KBM-7 (cell line): ENCODE results near the gene TRAF3.
"Not testable (repeated sequence)": the region's sequence is repeated elsewhere in the genome, so short reads cannot be mapped to it uniquely, and the experiment has no call there.

Experiments used
- DNase-seq: peaks from one replicate; pipeline ENCODE4 v3.0.0-alpha.2; 2015
- in situ Hi-C: fragments of 300-500 bp; cut with MboI; formaldehyde crosslinking; loops from 2 replicates; pipeline ENCODE4 v1.14.3; 2020; ENCODE audit warnings: low sequenced_read_pairs, low pct_unique_long_range_greater_than_20kb, mixed read lengths

TRAF3 gene

GRCh38 chr14:102873131-102873530, 95.9 kb downstream of the TRAF3 start:
- no peak for DNase-seq
- in situ Hi-C loops = no loop called here

GRCh38 chr14:102873546-102874061, 96.4 kb downstream of the TRAF3 start:
- in situ Hi-C loops = no loop called here
- no peak for DNase-seq

- in situ Hi-C loops = no loop called here
- DNase-seq = no peak
These were observed 98.4 kb downstream of the TRAF3 start for GRCh38 chr14:102875652-102876051.

- DNase-seq, in situ Hi-C loops: not testable (repeated sequence)
These were observed 100.3 kb downstream of the TRAF3 start for GRCh38 chr14:102877511-102877910.

- DNase-seq = no peak
- in situ Hi-C loops = no loop called here
These were observed 101.1 kb downstream of the TRAF3 start for GRCh38 chr14:102878174-102878969.

GRCh38 chr14:102878970-102879460, 101.8 kb downstream of the TRAF3 start:
- in situ Hi-C loops = no loop called here
- no peak for DNase-seq

GRCh38 chr14:102882226-102882906, 105.1 kb downstream of the TRAF3 start:
- no peak for DNase-seq
- in situ Hi-C loops = no loop called here

GRCh38 chr14:102883089-102883541, 105.9 kb downstream of the TRAF3 start:
- no peak for DNase-seq
- in situ Hi-C loops = no loop called here

- in situ Hi-C loops = no loop called here
- no peak for DNase-seq
These were observed 106.3 kb downstream of the TRAF3 start for GRCh38 chr14:102883554-102883953.

GRCh38 chr14:102885737-102886447, 108.6 kb downstream of the TRAF3 start:
- no peak for DNase-seq
- in situ Hi-C loops = no loop called here

- no peak for DNase-seq
- in situ Hi-C loops = no loop called here
These were observed 111.5 kb downstream of the TRAF3 start for GRCh38 chr14:102888748-102889147.

GRCh38 chr14:102889615-102890014, 112.4 kb downstream of the TRAF3 start:
- in situ Hi-C loops = no loop called here
- DNase-seq = no peak

GRCh38 chr14:102891111-102891510, 113.9 kb downstream of the TRAF3 start:
- no peak for DNase-seq
- in situ Hi-C loops = no loop called here

- in situ Hi-C loops = no loop called here
- DNase-seq = no peak
These were observed 114.3 kb downstream of the TRAF3 start for GRCh38 chr14:102891556-102891955.

GRCh38 chr14:102892651-102893050, 115.4 kb downstream of the TRAF3 start:
- in situ Hi-C loops = no loop called here
- DNase-seq = no peak

GRCh38 chr14:102893452-102893851, 116.2 kb downstream of the TRAF3 start:
- in situ Hi-C loops = no loop called here
- no peak for DNase-seq

- in situ Hi-C loops, DNase-seq: not testable (repeated sequence)
These were observed 119.5 kb downstream of the TRAF3 start for GRCh38 chr14:102896735-102897134.

GRCh38 chr14:102897299-102898027, 120.2 kb downstream of the TRAF3 start:
- no peak for DNase-seq
- in situ Hi-C loops = no loop called here

GRCh38 chr14:102898298-102898697, 121.0 kb downstream of the TRAF3 start:
- DNase-seq = no peak
- in situ Hi-C loops = no loop called here
